ENCODE results near the gene CD79B.

CD79B gene

GRCh38 chr17:63931981-63932561 lies at the start of gene CD79B:
Gene CD79B (minus strand): TSS chr17:63932331. CDS start chr17:63932261, 70 bp downstream.
- peak; percentile 34 for DNase-seq (ENCODE audit: low read depth)

- no peak for DNase-seq (ENCODE audit: low read depth)
Measured at GRCh38 chr17:63978272-63979200, 46.4 kb upstream of the CD79B start.

GRCh38 chr17:63976702-63977101 lies 44.6 kb upstream of the CD79B start:
- no peak for DNase-seq (ENCODE audit: low read depth)

GRCh38 chr17:63975541-63976092 lies 43.5 kb upstream of the CD79B start:
- DNase-seq (ENCODE audit: low read depth) = no peak

GRCh38 chr17:63974594-63975192 lies 42.6 kb upstream of the CD79B start:
- no peak for DNase-seq (ENCODE audit: low read depth)

- no peak for DNase-seq (ENCODE audit: low read depth)
Measured at GRCh38 chr17:63973930-63974593, 41.9 kb upstream of the CD79B start.

- DNase-seq (ENCODE audit: low read depth) = no peak
Measured at GRCh38 chr17:63973247-63973646, 41.1 kb upstream of the CD79B start.

GRCh38 chr17:63972796-63973195 lies 40.7 kb upstream of the CD79B start, which contains the start of gene SCN4A:
Gene SCN4A (minus strand): TSS chr17:63972918. CDS start chr17:63972841, 77 bp downstream.
- no peak for DNase-seq (ENCODE audit: low read depth)

GRCh38 chr17:63969278-63969677 lies 37.1 kb upstream of the CD79B start:
- no peak for DNase-seq (ENCODE audit: low read depth)

GRCh38 chr17:63967953-63968352 lies 35.8 kb upstream of the CD79B start:
- DNase-seq (ENCODE audit: low read depth) = no peak

- DNase-seq (ENCODE audit: low read depth) = no peak
Measured at GRCh38 chr17:63966646-63967264, 34.6 kb upstream of the CD79B start.

GRCh38 chr17:63963123-63963522 lies 31.0 kb upstream of the CD79B start:
- no peak for DNase-seq (ENCODE audit: low read depth)

- no peak for DNase-seq (ENCODE audit: low read depth)
Measured at GRCh38 chr17:63962298-63962744, 30.2 kb upstream of the CD79B start.

GRCh38 chr17:63961355-63962212 lies 29.5 kb upstream of the CD79B start:
- peak; percentile 43 for DNase-seq (ENCODE audit: low read depth)

GRCh38 chr17:63960430-63960829 lies 28.3 kb upstream of the CD79B start:
- no peak for DNase-seq (ENCODE audit: low read depth)

GRCh38 chr17:63960006-63960405 lies 27.9 kb upstream of the CD79B start:
- DNase-seq (ENCODE audit: low read depth) = no peak

GRCh38 chr17:63956296-63956920 lies 24.3 kb upstream of the CD79B start:
- DNase-seq (ENCODE audit: low read depth) = no peak

GRCh38 chr17:63955791-63956190 lies 23.7 kb upstream of the CD79B start:
- no peak for DNase-seq (ENCODE audit: low read depth)

- DNase-seq (ENCODE audit: low read depth) = no peak
Measured at GRCh38 chr17:63955232-63955631, 23.1 kb upstream of the CD79B start.
